Endothelial cell (in vitro differentiated cells): ENCODE results near the gene PPP1R2. TPM values are rescaled to one million over a fixed set of nuclear protein-coding genes. Genes with fewer than 3 reads are reported as not detected.

ENCODE experiments used
- DNase-seq: peaks from one replicate; pipeline ENCODE4 v3.0.0; 2021; ENCODE audit warnings: low spot score
- H3K27ac Mint-ChIP-seq: one replicate; pipeline ENCODE4 v1.8.0; 2021; ENCODE audit warnings: mixed read lengths, inconsistent platforms; ENCODE audit not compliant: unreplicated experiment
- H3K27me3 Mint-ChIP-seq: one replicate; pipeline ENCODE4 v1.8.0; 2021; ENCODE audit warnings: mild to moderate bottlenecking, moderate library complexity, mixed read lengths, inconsistent platforms; ENCODE audit not compliant: unreplicated experiment
- H3K36me3 Mint-ChIP-seq: one replicate; pipeline ENCODE4 v1.8.0; 2021; ENCODE audit warnings: mild to moderate bottlenecking, low read depth, mixed read lengths, inconsistent platforms; ENCODE audit not compliant: unreplicated experiment
- H3K4me1 Mint-ChIP-seq: one replicate; pipeline ENCODE4 v1.8.0; 2021; ENCODE audit warnings: mild to moderate bottlenecking, mixed read lengths, inconsistent platforms; ENCODE audit not compliant: unreplicated experiment
- H3K4me3 Mint-ChIP-seq: one replicate; pipeline ENCODE4 v1.8.0; 2021; ENCODE audit warnings: mild to moderate bottlenecking, mixed read lengths, inconsistent platforms; ENCODE audit not compliant: unreplicated experiment
- H3K9me3 Mint-ChIP-seq: one replicate; pipeline ENCODE4 v1.8.0; 2021; ENCODE audit warnings: mixed read lengths, inconsistent platforms; ENCODE audit not compliant: unreplicated experiment
- CTCF ChIP-seq: fragments of 200-600 bp; sonication (generic); IDR thresholded peaks from one replicate; pipeline ENCODE4 v1.5.0; 2021; ENCODE audit warnings: antibody characterized with exemption; ENCODE audit not compliant: unreplicated experiment
- total RNA-seq: library from RNA; stranded (reverse); fragmentation: NEBNext Ultra II Directional; extraction: Animal tissue kit (Norgen Biotek cat#: 25700); gene quantifications from one replicate; pipeline ENCODE4 v1.2.1, GENCODE V29; 2021; ENCODE audit not compliant: unreplicated experiment

The PPP1R2 gene
- total RNA-seq, 1 donor from 2014 or later, result 29.7 TPM

DNA sequence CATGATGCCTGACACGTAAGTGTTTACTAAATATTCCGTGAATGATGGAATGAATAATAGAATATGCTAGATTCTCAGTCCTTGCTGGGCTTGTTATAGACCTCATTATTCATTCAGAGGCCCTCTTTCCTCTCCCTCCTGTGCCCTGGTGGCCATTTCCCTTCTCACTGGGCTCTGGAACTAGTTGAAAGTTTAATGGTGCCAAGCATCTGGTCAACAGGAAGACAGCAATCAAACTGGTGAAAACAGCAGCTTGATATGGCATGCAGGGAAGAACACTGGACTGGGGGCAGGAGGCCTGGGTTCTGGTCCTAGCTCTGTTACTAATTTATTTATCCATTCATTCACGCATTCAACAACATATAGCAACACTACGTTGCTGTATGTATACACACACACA lies 44.3 kb upstream of the PPP1R2 start:
- Mint-ChIP-seq H3K36me3 (no peaks in the 10 kb centered on the region), H3K27ac (no peak overlapping the region), H3K27me3 (no peaks in the 10 kb centered on the region), H3K4me1 (peaks cover 14% of the 10 kb centered on the region), H3K4me3 (no peak overlapping the region), H3K9me3 (no peaks in the 10 kb centered on the region)
- no peak for DNase-seq
- TF ChIP-seq CTCF, result no peak

DNA sequence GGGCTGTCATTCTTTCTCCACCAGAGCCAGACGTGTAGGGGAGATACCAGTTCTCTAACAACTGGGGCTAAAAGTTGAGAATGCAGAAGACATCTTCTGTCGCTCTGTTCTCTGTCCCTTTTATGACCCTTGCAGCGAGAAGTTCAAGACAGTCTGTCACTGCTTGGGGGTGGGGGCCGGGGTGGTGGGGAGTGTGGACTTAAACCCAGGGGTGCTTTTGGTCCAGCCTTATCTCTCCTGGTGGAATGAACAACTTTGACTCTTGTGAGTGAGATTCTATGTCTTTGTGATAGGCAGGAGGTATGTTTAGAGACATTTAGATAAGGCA lies 41.4 kb upstream of the PPP1R2 start:
- Mint-ChIP-seq H3K27ac (no peak overlapping the region), H3K27me3 (no peaks in the 10 kb centered on the region), H3K4me3 (no peak overlapping the region), H3K4me1 (peaks cover 14% of the 10 kb centered on the region), H3K36me3 (no peaks in the 10 kb centered on the region), H3K9me3 (no peaks in the 10 kb centered on the region)
- DNase-seq, result no peak
- TF ChIP-seq CTCF, result no peak

- H3K36me3 Mint-ChIP-seq, result no peaks in the 10 kb centered on the region
- no peaks in the 10 kb centered on the region for H3K9me3 Mint-ChIP-seq
- no peak for TF ChIP-seq CTCF
- H3K4me3 Mint-ChIP-seq, result no peak within 1 kb of the TSS
- H3K27me3 Mint-ChIP-seq, result no peaks in the 10 kb centered on the region
- peak within 1 kb of the TSS; percentile 11 for H3K27ac Mint-ChIP-seq
- DNase-seq, result no peak
- H3K4me1 Mint-ChIP-seq, result peaks cover 14% of the 10 kb centered on the region
Observed at GRCh38 chr3:195583831-195584542, 40.9 kb upstream of the PPP1R2 start, which contains the start of gene APOD. TSS of gene APOD (minus strand) at chr3:195583940. CDS start at chr3:195579461, 4,479 bp downstream.

- H3K27ac Mint-ChIP-seq, result no peak overlapping the region
- no peak for TF ChIP-seq CTCF
- H3K9me3 Mint-ChIP-seq, result no peaks in the 10 kb centered on the region
- DNase-seq, result no peak
- peaks cover 14% of the 10 kb centered on the region for H3K4me1 Mint-ChIP-seq
- no peaks in the 10 kb centered on the region for H3K36me3 Mint-ChIP-seq
- no peaks in the 10 kb centered on the region for H3K27me3 Mint-ChIP-seq
- H3K4me3 Mint-ChIP-seq, result no peak overlapping the region
Observed at GRCh38 chr3:195582947-195583346, 39.8 kb upstream of the PPP1R2 start.

DNA sequence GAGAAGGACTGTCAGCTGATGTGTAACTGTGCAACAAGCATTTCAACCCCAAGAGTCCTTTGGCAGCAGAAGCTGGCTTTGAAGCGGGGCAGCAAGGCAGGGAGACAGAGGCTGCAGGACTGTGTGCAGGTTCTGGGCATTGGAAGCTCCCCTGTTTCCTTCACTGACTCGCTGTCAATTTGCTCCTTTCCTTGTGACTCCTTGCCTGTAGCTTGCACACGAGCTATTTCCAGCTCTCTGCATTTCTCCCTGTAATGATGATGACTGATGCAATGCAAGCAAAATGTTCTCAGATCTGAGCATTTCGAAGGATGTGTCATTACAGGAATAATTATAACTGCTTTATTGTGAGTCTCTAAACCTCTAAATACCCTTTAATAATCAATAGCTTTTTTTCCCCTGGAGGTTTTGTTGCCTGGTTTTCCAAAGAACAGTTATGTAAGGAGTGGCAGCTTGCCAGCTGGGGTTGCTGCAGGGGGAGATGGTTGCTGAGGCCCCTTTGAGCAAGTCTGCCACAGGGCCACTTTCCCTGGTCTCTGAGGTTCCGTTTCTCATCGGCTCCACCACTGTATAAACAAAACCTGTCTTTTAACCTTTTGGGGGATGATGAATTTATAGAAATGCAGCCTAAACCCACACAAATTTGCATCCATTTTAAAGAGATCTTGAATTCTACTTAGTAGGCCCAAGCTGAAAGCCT lies 37.8 kb upstream of the PPP1R2 start:
- no peak for TF ChIP-seq CTCF
- peaks cover 14% of the 10 kb centered on the region for H3K4me1 Mint-ChIP-seq
- H3K27me3 Mint-ChIP-seq, result no peaks in the 10 kb centered on the region
- DNase-seq, result no peak
- H3K9me3 Mint-ChIP-seq, result no peaks in the 10 kb centered on the region
- no peak overlapping the region for H3K27ac Mint-ChIP-seq
- H3K36me3 Mint-ChIP-seq, result no peaks in the 10 kb centered on the region
- H3K4me3 Mint-ChIP-seq, result no peak overlapping the region
